ENCODE data around the gene CXXC4. TPM values are rescaled to one million over a fixed set of nuclear protein-coding genes. Genes with fewer than 3 reads are reported as not detected.

The CXXC4 gene
- total RNA-seq, 1 experiment from 2014 or later = 4.2 TPM

DNA sequence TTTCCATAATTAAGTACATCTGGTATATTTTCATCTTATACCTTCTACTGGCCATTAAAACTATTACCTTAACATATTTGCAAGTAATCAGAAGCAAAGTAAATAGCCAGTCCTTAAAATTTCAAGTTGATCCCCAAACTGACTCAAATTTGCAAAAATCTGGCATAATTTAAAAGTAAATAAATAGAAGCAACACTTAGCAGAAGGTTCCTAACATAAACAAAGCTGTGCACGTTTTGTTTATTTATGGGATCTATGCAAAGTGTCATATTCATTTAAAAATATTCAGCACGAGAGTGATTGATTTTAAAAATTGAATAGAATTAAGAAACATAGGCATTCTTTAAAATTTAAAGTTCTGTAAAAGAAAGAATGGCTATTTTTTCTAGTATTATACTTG, 9.8 kb upstream of the CXXC4 start:
- H2BK20ac ChIP-seq (ENCODE audit: low read depth, low read length, poor library complexity, severe bottlenecking) = no peak overlapping the region
- no peak overlapping the region for H2BK12ac ChIP-seq (ENCODE audit: insufficient read length, low read depth, low read length)
- H2BK15ac ChIP-seq (ENCODE audit: low read depth, low read length) = no peak overlapping the region
- H3K9me3 ChIP-seq (ENCODE audit: control insufficient read depth, low read depth, low read length) = no peaks in the 10 kb centered on the region
- DNase-seq = no peak
- H3K18ac ChIP-seq (ENCODE audit: insufficient read length, low read depth, low read length) = no peak overlapping the region
- no peaks in the 10 kb centered on the region for H3K4me1 ChIP-seq (ENCODE audit: insufficient read depth, low read length)
- no peak overlapping the region for H3K27ac ChIP-seq (ENCODE audit: insufficient read length, low read depth, low read length)
- no peak overlapping the region for H2BK120ac ChIP-seq (ENCODE audit: low read depth, low read length, poor library complexity, severe bottlenecking)
- no peaks in the 10 kb centered on the region for H4K20me1 ChIP-seq (ENCODE audit: control insufficient read depth, insufficient read depth, insufficient read length)
- H3K27me3 ChIP-seq (ENCODE audit: insufficient read depth, low read length) = no peaks in the 10 kb centered on the region
- no peak overlapping the region for H4K5ac ChIP-seq (ENCODE audit: insufficient read length, low read depth, low read length)
- no peak overlapping the region for H2AFZ ChIP-seq (ENCODE audit: low read length)
- Mint-ChIP-seq H3K36me3 (ENCODE audit: insufficient read depth in 1 of 3, low read depth in 3 of 3) (no peaks in the 10 kb centered on the region), H3K4me3 (no peak overlapping the region), H3K4me1 (peaks cover 11 to 13% of the 10 kb centered on the region in 2 experiments; a peak in 3 of 4 replicates), H3K9me3 (no peaks in the 10 kb centered on the region), H3K27ac (no peak overlapping the region), H3K27me3 (ENCODE audit: low read depth) (no peaks in the 10 kb centered on the region)
- H3K14ac ChIP-seq (ENCODE audit: insufficient read depth, low read length) = no peak overlapping the region
- no peak overlapping the region for H3K4ac ChIP-seq (ENCODE audit: low read depth, low read length)
- H4K91ac ChIP-seq (ENCODE audit: insufficient read length, low read depth, low read length) = no peak overlapping the region
- no peaks in the 10 kb centered on the region for H3K23me2 ChIP-seq (ENCODE audit: insufficient read length, low read depth, low read length, poor library complexity, severe bottlenecking)
- no peaks in the 10 kb centered on the region for H3K79me1 ChIP-seq (ENCODE audit: insufficient read depth, low read depth, low read length, poor library complexity, severe bottlenecking)
- no peak overlapping the region for H4K8ac ChIP-seq (replicated peaks; ENCODE audit: insufficient read length, low read depth, low read length)
- H3K9ac ChIP-seq (ENCODE audit: extremely low read depth, insufficient read length, low read length) = no peak overlapping the region
- no peak overlapping the region for H2BK5ac ChIP-seq (ENCODE audit: insufficient read length, low read length)
- H3K23ac ChIP-seq (ENCODE audit: insufficient read length, low read depth, low read length) = no peak overlapping the region
- no peak overlapping the region for H3K56ac ChIP-seq (ENCODE audit: insufficient read length, low read depth, low read length)
- H3K79me2 ChIP-seq (ENCODE audit: insufficient read depth, low read length) = no peaks in the 10 kb centered on the region
- WGBS (ENCODE audit: extremely low coverage, insufficient read length, low lambda C conversion rate) = 100% methylated on average over 1 of the region's 2 CpGs
- TF ChIP-seq CTCF (conservative IDR thresholded peaks at IDR 0.05) = no peak
- H2AK5ac ChIP-seq (ENCODE audit: insufficient read length, low read length) = no peak overlapping the region
- H3K4me2 ChIP-seq (ENCODE audit: insufficient read depth, insufficient read length, low read length) = no peak overlapping the region
- H3T11ph ChIP-seq (ENCODE audit: low read length) = no peak overlapping the region
